Measurements from ENCODE around the gene ATXN1. TPM values are rescaled to one million over a fixed set of nuclear protein-coding genes. Genes with fewer than 3 reads are reported as not detected.

ATXN1 gene
- polyA plus RNA-seq, 1 donor from 2014 or later: 28.2 TPM

GRCh38 chr6:16665992-16666391 lies 95.3 kb downstream of the ATXN1 start:
- Histone ChIP-seq H3K4me3 (ENCODE audit: low read length) (no peak overlapping the region), H3K27ac (ENCODE audit: low read length) (no peak overlapping the region), H4K20me1 (ENCODE audit: insufficient read depth) (no peaks in the 10 kb centered on the region), H3K9me3 (ENCODE audit: low read length) (peaks cover 3% of the 10 kb centered on the region), H3K79me2 (replicated peaks; ENCODE audit: insufficient read depth, low read length) (no peaks in the 10 kb centered on the region), H3K36me3 (ENCODE audit: insufficient read depth, low read length) (no peaks in the 10 kb centered on the region), H3K4me2 (ENCODE audit: low read length) (no peak overlapping the region), H3F3A (ENCODE audit: insufficient read depth, low read length, poor library complexity, severe bottlenecking) (no peaks in the 10 kb centered on the region), H3K9me2 (ENCODE audit: insufficient read depth, low read length) (no peaks in the 10 kb centered on the region), H3K27me3 (ENCODE audit: insufficient read depth, low read depth, low read length) (no peaks in the 10 kb centered on the region), H2AFZ (ENCODE audit: low read depth, low read length) (no peak overlapping the region), H3K9ac (ENCODE audit: low read length) (no peak overlapping the region)
- TF ChIP-seq RAD21 (conservative IDR thresholded peaks at IDR 0.05) (no peak), CTCF (IDR thresholded peaks at IDR 0.05; ENCODE audit: poor library complexity, severe bottlenecking) (no peak), EZH2 (IDR thresholded peaks at IDR 0.05; ENCODE audit: borderline replicate concordance, insufficient read depth, low read length, poor library complexity, severe bottlenecking) (no peak), EP300 (conservative IDR thresholded peaks at IDR 0.05; ENCODE audit: poor library complexity, severe bottlenecking) (no peak), TAF1 (IDR thresholded peaks at IDR 0.05; ENCODE audit: low read depth) (no peak), POLR2AphosphoS5 (IDR thresholded peaks at IDR 0.05) (no peak), SMC3 (conservative IDR thresholded peaks at IDR 0.05; ENCODE audit: poor library complexity) (no peak), MXI1 (conservative IDR thresholded peaks at IDR 0.05; ENCODE audit: poor library complexity, severe bottlenecking) (no peak)
- TF ChIP-seq, protein P1, sequence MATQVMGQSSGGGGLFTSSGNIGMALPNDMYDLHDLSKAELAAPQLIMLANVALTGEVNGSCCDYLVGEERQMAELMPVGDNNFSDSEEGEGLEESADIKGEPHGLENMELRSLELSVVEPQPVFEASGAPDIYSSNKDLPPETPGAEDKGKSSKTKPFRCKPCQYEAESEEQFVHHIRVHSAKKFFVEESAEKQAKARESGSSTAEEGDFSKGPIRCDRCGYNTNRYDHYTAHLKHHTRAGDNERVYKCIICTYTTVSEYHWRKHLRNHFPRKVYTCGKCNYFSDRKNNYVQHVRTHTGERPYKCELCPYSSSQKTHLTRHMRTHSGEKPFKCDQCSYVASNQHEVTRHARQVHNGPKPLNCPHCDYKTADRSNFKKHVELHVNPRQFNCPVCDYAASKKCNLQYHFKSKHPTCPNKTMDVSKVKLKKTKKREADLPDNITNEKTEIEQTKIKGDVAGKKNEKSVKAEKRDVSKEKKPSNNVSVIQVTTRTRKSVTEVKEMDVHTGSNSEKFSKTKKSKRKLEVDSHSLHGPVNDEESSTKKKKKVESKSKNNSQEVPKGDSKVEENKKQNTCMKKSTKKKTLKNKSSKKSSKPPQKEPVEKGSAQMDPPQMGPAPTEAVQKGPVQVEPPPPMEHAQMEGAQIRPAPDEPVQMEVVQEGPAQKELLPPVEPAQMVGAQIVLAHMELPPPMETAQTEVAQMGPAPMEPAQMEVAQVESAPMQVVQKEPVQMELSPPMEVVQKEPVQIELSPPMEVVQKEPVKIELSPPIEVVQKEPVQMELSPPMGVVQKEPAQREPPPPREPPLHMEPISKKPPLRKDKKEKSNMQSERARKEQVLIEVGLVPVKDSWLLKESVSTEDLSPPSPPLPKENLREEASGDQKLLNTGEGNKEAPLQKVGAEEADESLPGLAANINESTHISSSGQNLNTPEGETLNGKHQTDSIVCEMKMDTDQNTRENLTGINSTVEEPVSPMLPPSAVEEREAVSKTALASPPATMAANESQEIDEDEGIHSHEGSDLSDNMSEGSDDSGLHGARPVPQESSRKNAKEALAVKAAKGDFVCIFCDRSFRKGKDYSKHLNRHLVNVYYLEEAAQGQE (IDR thresholded peaks at IDR 0.05; ENCODE audit: borderline replicate concordance): no peak

DNA sequence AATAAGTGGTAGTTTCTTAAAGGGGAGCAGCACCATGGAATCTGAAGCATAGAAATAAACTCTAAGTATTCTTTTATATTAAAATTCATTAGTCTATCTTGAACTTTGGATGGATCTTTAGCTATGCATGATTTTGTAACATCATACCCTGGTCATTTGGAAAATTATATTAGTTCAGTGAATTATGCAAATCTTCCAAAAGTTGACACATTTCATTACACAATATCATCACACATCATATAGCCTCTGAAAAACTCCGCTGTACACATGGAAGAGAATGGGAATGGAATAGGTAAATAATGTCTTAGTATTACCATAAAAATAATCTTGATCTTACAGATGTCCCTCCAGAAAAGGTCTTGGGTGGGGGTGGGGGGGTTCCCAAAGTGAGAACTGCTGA lies 96.1 kb downstream of the ATXN1 start:
- TF ChIP-seq TAF1 (IDR thresholded peaks at IDR 0.05; ENCODE audit: low read depth) (no peak), MXI1 (conservative IDR thresholded peaks at IDR 0.05; ENCODE audit: poor library complexity, severe bottlenecking) (no peak), RAD21 (conservative IDR thresholded peaks at IDR 0.05) (no peak), SMC3 (conservative IDR thresholded peaks at IDR 0.05; ENCODE audit: poor library complexity) (no peak), EP300 (conservative IDR thresholded peaks at IDR 0.05; ENCODE audit: poor library complexity, severe bottlenecking) (no peak), EZH2 (IDR thresholded peaks at IDR 0.05; ENCODE audit: borderline replicate concordance, insufficient read depth, low read length, poor library complexity, severe bottlenecking) (no peak), CTCF (IDR thresholded peaks at IDR 0.05; ENCODE audit: poor library complexity, severe bottlenecking) (no peak), POLR2AphosphoS5 (IDR thresholded peaks at IDR 0.05) (no peak)
- TF ChIP-seq, protein P1 (IDR thresholded peaks at IDR 0.05; ENCODE audit: borderline replicate concordance): no peak
- no peaks in the 10 kb centered on the region for H3K79me2 ChIP-seq (replicated peaks; ENCODE audit: insufficient read depth, low read length)
- no peaks in the 10 kb centered on the region for H3K27me3 ChIP-seq (ENCODE audit: insufficient read depth, low read depth, low read length)

More for the DNA sequence above, 96.1 kb downstream of the ATXN1 start:
- Histone ChIP-seq H2AFZ (ENCODE audit: low read depth, low read length) (no peak overlapping the region), H3K9me2 (ENCODE audit: insufficient read depth, low read length) (no peaks in the 10 kb centered on the region), H3K9ac (ENCODE audit: low read length) (no peak overlapping the region), H3K27ac (ENCODE audit: low read length) (no peak overlapping the region), H3F3A (ENCODE audit: insufficient read depth, low read length, poor library complexity, severe bottlenecking) (no peaks in the 10 kb centered on the region), H3K4me2 (ENCODE audit: low read length) (no peak overlapping the region), H3K4me3 (ENCODE audit: low read length) (no peak overlapping the region), H3K36me3 (ENCODE audit: insufficient read depth, low read length) (no peaks in the 10 kb centered on the region), H3K9me3 (ENCODE audit: low read length) (peaks cover 3% of the 10 kb centered on the region), H4K20me1 (ENCODE audit: insufficient read depth) (no peaks in the 10 kb centered on the region)

Data from neural cell (in vitro differentiated cells).